Measurements from ENCODE around the gene TATDN2. TPM values are rescaled to one million over a fixed set of nuclear protein-coding genes. Genes with fewer than 3 reads are reported as not detected.

TATDN2 gene
- total and polyA plus RNA-seq, 2 experiments from 2014 or later, result 9.3 to 22.6 TPM

DNA sequence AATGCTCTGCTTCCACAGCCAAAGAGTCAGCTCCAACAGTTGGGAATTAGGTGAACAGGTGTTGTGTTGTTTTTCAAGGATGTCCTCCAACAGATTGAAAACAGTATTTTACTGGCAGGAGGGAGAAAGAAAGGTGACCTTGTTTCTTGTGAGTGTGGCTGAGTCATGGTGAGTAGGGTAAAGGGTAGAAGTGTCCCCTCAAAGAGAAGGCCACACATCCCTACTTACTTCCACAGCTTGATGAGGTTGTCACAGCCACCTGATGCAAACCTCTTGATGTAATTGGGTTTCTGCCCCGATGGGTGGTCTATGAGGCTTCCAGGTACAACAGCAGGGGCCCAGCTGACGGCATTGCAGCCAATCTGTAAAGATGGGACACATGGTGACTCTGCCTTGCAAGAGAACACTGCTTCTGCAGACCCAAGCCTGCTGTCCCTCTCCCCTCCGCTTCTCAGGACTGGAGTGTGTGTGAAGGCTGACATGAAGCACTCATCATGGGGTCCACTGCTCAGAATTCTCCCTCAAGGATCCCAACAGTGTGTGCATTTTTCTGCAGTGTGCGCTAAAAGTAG lies 57.2 kb downstream of the TATDN2 start:
- Histone ChIP-seq H3K4me3 (no peak overlapping the region), H3K27me3 (no peaks in the 10 kb centered on the region), H4K20me1 (ENCODE audit: insufficient read depth, poor library complexity, severe bottlenecking) (no peaks in the 10 kb centered on the region), H2AFZ (no peak overlapping the region), H3K4me1 (ENCODE audit: insufficient read depth) (no peaks in the 10 kb centered on the region), H3K79me2 (no peaks in the 10 kb centered on the region), H3K9me2 (replicated peaks; ENCODE audit: insufficient read depth) (no peaks in the 10 kb centered on the region), H3K27ac (no peak overlapping the region), H3K36me3 (replicated peaks; ENCODE audit: insufficient read depth, low read depth) (no peaks in the 10 kb centered on the region), H3K9me3 (ENCODE audit: low read depth) (no peaks in the 10 kb centered on the region), H3K4me2 (no peak overlapping the region)
- TF ChIP-seq EZH2 (IDR thresholded peaks at IDR 0.05; ENCODE audit: borderline replicate concordance), result no peak
- TF ChIP-seq, protein P1, sequence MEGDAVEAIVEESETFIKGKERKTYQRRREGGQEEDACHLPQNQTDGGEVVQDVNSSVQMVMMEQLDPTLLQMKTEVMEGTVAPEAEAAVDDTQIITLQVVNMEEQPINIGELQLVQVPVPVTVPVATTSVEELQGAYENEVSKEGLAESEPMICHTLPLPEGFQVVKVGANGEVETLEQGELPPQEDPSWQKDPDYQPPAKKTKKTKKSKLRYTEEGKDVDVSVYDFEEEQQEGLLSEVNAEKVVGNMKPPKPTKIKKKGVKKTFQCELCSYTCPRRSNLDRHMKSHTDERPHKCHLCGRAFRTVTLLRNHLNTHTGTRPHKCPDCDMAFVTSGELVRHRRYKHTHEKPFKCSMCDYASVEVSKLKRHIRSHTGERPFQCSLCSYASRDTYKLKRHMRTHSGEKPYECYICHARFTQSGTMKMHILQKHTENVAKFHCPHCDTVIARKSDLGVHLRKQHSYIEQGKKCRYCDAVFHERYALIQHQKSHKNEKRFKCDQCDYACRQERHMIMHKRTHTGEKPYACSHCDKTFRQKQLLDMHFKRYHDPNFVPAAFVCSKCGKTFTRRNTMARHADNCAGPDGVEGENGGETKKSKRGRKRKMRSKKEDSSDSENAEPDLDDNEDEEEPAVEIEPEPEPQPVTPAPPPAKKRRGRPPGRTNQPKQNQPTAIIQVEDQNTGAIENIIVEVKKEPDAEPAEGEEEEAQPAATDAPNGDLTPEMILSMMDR (IDR thresholded peaks at IDR 0.05; ENCODE audit: poor library complexity), result no peak
- TF ChIP-seq EZH2phosphoT487 (IDR thresholded peaks at IDR 0.05; ENCODE audit: low read depth, severe bottlenecking, unreplicated experiment), result no peak
- DNase-seq (ENCODE audit: low spot score), result no peak
- WGBS (ENCODE audit: low lambda C conversion rate, missing lambda C conversion rate), result 94% methylated on average over 4 of the region's 4 CpGs

DNA sequence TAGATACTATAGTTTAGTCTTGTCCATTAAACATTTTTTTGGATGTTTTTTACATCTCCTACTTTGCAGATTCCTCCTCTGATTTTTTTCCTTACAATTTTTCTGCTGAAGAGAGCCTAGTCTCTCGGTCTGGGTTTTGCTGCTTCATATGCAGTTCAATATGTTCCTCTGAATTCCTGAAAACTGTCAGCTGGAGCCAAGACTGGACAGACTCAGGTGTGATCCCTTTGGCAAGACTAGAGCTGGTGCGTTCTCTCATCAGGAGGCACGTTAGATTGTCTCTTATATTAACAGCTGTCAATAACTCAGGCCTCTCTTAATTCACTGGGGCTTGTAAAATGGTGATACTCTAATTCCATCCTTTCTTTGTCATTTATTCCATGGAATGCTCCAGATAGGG lies 57.9 kb downstream of the TATDN2 start:
- Histone ChIP-seq H3K4me1 (ENCODE audit: insufficient read depth) (no peaks in the 10 kb centered on the region), H3K9me3 (ENCODE audit: low read depth) (no peaks in the 10 kb centered on the region), H3K9me2 (replicated peaks; ENCODE audit: insufficient read depth) (no peaks in the 10 kb centered on the region), H3K36me3 (replicated peaks; ENCODE audit: insufficient read depth, low read depth) (no peaks in the 10 kb centered on the region), H3K27ac (no peak overlapping the region), H4K20me1 (ENCODE audit: insufficient read depth, poor library complexity, severe bottlenecking) (no peaks in the 10 kb centered on the region), H3K4me3 (no peak overlapping the region), H3K79me2 (no peaks in the 10 kb centered on the region), H3K27me3 (no peaks in the 10 kb centered on the region), H2AFZ (no peak overlapping the region), H3K4me2 (no peak overlapping the region)
- 99% methylated on average over 3 of the region's 3 CpGs for whole genome bisulfite sequencing (ENCODE audit: low lambda C conversion rate, missing lambda C conversion rate)
- TF ChIP-seq EZH2phosphoT487 (IDR thresholded peaks at IDR 0.05; ENCODE audit: low read depth, severe bottlenecking, unreplicated experiment), result no peak
- TF ChIP-seq, protein P1 (IDR thresholded peaks at IDR 0.05; ENCODE audit: poor library complexity), result no peak
- DNase-seq (ENCODE audit: low spot score), result no peak

DNA sequence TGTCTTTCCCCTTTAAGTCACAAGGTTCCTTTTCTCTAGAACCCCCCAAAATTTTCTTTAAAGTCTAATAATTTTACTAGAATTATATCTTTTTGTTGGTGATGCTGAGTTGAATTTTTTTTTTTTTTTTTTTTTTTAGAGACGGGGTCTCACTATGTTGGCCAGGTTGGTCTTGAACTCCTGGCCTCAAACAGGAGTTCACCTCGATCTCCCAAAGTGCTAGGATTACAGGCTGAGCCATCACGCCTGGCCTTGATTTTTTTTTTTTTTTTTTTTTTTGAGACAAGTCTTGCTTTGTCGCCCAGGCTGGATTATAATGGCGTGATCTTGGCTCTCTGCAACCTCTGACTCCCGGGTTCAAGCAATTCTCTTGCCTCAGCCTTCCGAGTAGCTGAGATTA lies 60.4 kb downstream of the TATDN2 start:
- Histone ChIP-seq H2AFZ (no peak overlapping the region), H4K20me1 (ENCODE audit: insufficient read depth, poor library complexity, severe bottlenecking) (peaks cover 2% of the 10 kb centered on the region), H3K27me3 (no peaks in the 10 kb centered on the region), H3K4me2 (no peak overlapping the region), H3K4me3 (no peak overlapping the region), H3K27ac (no peak overlapping the region), H3K36me3 (replicated peaks; ENCODE audit: insufficient read depth, low read depth) (no peaks in the 10 kb centered on the region), H3K9me3 (ENCODE audit: low read depth) (no peaks in the 10 kb centered on the region), H3K9me2 (replicated peaks; ENCODE audit: insufficient read depth) (no peaks in the 10 kb centered on the region), H3K79me2 (peaks cover 3% of the 10 kb centered on the region), H3K4me1 (ENCODE audit: insufficient read depth) (no peaks in the 10 kb centered on the region)
- TF ChIP-seq EZH2phosphoT487 (IDR thresholded peaks at IDR 0.05; ENCODE audit: low read depth, severe bottlenecking, unreplicated experiment), result no peak
- no peak for TF ChIP-seq EZH2 (IDR thresholded peaks at IDR 0.05; ENCODE audit: borderline replicate concordance)
- TF ChIP-seq, protein P1 (IDR thresholded peaks at IDR 0.05; ENCODE audit: poor library complexity), result no peak
- no peak for DNase-seq (ENCODE audit: low spot score)
- 93% methylated on average over 7 of the region's 7 CpGs for WGBS (ENCODE audit: low lambda C conversion rate, missing lambda C conversion rate)

DNA sequence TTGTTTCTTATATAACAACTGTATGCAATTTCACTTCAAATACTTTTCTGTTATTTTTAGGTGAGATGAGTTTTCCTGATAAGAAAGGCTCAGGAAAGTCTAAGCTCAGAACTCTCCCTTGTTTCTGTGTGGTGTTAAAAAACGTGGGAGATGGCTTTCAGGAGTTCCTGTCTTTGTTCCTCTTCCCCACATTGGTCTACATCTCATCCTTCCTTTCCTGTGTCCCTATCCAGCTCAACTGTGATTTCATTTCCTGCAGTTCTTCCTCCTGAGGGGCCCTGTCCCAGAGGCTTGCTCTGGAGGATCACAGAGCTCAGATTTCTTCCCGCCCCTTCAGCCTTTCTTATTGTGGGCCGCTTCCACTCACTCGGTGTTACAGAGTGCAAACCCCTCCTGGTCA lies 61.5 kb downstream of the TATDN2 start:
- DNase-seq (ENCODE audit: low spot score), result no peak
- Histone ChIP-seq H4K20me1 (ENCODE audit: insufficient read depth, poor library complexity, severe bottlenecking) (peaks cover 2% of the 10 kb centered on the region), H3K4me1 (ENCODE audit: insufficient read depth) (no peaks in the 10 kb centered on the region), H3K79me2 (peaks cover 8% of the 10 kb centered on the region), H3K4me3 (no peak overlapping the region), H2AFZ (no peak overlapping the region), H3K9me2 (replicated peaks; ENCODE audit: insufficient read depth) (no peaks in the 10 kb centered on the region), H3K9me3 (ENCODE audit: low read depth) (no peaks in the 10 kb centered on the region), H3K27ac (no peak overlapping the region), H3K27me3 (no peaks in the 10 kb centered on the region), H3K36me3 (replicated peaks; ENCODE audit: insufficient read depth, low read depth) (no peaks in the 10 kb centered on the region), H3K4me2 (no peak overlapping the region)
- 73% methylated on average over 4 of the region's 4 CpGs for WGBS (ENCODE audit: low lambda C conversion rate, missing lambda C conversion rate)
- TF ChIP-seq, protein P1 (IDR thresholded peaks at IDR 0.05; ENCODE audit: poor library complexity), result no peak
- TF ChIP-seq EZH2 (IDR thresholded peaks at IDR 0.05; ENCODE audit: borderline replicate concordance) (no peak), EZH2phosphoT487 (IDR thresholded peaks at IDR 0.05; ENCODE audit: low read depth, severe bottlenecking, unreplicated experiment) (no peak)
